NAMALWA (cell line): Measurements from ENCODE around the gene FBXO24.
A peak's percentile ranks its signal among the peaks of the same experiment; 100 is the strongest.
"Not testable (repeated sequence)": the region's sequence is repeated elsewhere in the genome, so short reads cannot be mapped to it uniquely, and the experiment has no call there.

Source experiments
- DNase-seq: peaks from one replicate; pipeline ENCODE4 v3.0.0-alpha.2; 2015; ENCODE audit warnings: low spot score

Gene FBXO24, protein sequence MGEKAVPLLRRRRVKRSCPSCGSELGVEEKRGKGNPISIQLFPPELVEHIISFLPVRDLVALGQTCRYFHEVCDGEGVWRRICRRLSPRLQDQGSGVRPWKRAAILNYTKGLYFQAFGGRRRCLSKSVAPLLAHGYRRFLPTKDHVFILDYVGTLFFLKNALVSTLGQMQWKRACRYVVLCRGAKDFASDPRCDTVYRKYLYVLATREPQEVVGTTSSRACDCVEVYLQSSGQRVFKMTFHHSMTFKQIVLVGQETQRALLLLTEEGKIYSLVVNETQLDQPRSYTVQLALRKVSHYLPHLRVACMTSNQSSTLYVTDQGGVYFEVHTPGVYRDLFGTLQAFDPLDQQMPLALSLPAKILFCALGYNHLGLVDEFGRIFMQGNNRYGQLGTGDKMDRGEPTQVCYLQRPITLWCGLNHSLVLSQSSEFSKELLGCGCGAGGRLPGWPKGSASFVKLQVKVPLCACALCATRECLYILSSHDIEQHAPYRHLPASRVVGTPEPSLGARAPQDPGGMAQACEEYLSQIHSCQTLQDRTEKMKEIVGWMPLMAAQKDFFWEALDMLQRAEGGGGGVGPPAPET

DNA sequence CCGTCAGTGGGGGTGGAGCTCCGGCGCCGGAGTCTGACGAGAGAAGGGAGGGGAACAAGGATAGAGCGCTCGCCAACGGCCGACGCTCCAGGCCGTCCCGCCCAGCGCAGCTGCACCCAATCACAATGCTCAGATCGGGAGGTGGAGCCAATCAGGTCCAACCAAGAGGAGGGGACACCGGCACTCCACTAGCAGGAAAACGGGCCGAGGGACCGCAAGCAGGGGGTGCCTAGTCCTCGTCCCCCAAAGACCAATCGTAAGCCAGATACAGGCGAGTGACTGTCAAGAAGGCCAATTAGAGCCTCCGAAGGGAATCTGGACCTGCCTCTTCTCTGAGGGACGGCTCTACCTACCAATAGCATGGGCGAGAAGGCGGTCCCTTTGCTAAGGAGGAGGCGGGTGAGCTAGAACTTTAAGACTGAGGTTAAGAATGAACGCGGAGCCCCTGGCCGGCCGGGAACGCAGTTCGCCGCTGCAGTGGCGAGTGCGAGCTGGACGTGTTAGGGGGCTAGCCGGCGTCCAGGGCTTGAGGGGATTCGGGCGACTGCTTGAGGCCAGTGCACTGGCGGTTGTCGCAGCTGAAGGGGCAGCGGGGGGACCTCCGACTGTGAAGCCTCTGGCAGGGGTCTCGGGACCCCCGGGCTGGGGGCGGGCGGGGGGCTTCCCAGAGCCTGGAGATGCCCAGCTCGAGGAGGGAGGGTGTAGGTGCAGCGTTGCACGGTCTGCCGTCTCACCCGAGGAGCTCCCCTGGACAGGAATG is at the start of gene FBXO24:
Gene FBXO24 (plus strand): TSS at position 63 of the 760 bp plus-strand sequence. CDS start 298 bp downstream, at position 361.
- DNase-seq, result peak; percentile 100

DNA sequence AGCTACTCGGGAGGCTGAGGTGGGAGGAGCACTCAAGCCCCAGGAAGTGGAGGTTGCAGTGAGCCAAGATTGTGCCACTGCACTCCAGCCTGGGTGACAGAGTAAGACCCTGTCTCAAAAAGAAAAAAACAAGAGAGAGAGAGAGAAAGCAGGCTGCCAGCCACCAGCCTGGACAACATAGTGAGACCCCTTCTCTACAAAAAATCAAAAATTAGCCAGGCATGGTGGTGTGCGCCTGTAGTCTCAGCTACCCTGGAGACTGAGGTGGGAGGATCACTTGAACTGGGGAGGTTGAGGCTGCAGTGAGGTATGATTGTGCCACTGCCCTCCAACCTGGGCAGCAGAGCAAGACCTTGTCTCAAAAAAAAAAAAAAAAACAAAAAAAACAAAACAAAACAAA is 49.4 kb upstream of the FBXO24 start:
- DNase-seq, result not testable (repeated sequence)

DNA sequence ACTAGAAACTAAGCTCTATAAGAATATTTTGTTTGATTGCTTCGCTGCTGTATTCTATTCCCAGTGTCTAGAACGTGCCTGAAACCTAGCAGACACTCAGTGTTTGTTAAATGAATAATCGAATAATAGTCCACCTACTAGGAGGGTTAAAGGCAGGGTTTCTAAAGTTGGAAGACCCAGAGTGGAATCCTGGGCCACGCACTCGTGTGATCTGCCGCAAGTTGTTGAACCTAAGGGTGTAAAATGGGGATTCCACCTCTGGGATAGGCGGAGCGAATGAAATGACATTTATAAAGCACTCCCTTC is 47.8 kb upstream of the FBXO24 start:
- DNase-seq, result no peak

GRCh38 chr7:100538654-100539435 is 47.3 kb upstream of the FBXO24 start, which contains the start of gene AGFG2:
TSS of gene AGFG2 (plus strand) at chr7:100539203. CDS start at chr7:100539347, 144 bp downstream.
- DNase-seq, result peak; percentile 100

GRCh38 chr7:100539436-100540006 is 46.6 kb upstream of the FBXO24 start:
- DNase-seq, result no peak

DNA sequence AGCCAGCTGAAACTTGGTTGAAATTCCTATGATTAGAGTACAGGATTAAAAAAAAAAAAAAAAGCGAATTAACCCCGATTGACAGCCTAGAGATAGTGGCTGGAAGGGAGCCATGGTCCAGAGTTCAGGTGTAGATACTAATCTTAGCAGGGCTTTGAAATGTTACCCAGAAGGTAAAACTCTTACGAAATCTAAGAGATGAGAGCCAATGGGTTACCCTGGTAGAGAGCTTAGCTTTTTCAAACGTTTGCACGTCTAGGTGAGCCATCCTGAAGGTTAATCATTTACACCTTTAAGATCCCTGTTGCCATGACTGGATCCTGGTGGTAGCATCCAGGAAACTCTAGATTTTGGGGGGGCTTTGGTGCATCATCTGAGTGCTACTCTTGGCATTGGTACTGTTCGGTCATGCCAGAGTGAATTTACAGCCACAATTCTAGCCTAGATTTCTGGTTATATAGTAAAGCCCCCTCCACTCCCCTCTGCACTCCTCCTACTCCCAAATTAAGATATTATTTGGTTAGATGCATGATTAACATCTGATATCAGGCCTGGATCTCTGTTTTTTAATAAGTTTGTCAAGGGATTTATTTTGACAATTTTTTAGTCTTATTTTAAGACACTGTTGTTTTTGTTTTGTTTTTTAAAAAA is 45.9 kb upstream of the FBXO24 start:
- DNase-seq, result no peak

DNA sequence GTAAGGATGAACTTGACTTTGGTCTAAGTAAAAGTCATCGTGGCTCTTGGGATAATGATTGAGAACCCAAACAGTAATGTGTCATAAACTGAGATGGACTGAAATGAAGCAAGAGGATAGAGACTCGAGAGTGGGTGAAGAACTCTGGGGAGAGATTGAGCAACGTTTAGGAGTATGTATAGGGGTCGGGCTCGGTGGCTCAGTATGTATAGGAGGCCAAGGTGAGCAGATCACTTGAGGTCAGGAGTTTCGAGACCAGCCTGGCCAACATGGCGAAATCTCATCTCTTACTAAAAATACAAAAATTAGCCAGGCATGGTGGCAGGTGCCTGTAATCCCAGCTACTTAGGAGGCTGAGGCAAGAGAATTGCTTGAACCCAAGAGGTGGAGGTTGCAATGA is 44.8 kb upstream of the FBXO24 start:
- DNase-seq, result not testable (repeated sequence)

- DNase-seq, result no peak
Measured at GRCh38 chr7:100543586-100543985, 42.5 kb upstream of the FBXO24 start.

DNA sequence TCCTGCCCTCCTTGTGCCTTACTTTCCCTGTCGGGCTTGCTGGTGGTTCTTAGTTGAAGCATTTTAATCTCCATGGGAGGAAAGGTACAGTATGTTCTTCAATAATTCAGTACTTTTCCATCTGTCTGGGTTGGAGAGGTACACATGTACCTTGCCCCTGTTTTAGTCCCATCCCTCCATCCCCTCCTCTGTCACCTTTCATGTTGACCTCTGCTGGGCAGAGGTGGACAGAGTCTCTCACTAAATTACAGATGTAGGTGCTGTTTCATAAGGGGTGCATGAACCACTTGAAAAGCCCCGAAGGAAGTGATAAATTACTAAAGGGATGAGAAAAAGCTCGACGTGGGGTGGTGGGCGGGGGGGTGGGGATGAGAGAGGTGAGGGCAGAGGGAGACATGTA is 41.7 kb upstream of the FBXO24 start:
- no peak for DNase-seq

- no peak for DNase-seq
Measured at GRCh38 chr7:100544967-100545359, 41.2 kb upstream of the FBXO24 start.

DNA sequence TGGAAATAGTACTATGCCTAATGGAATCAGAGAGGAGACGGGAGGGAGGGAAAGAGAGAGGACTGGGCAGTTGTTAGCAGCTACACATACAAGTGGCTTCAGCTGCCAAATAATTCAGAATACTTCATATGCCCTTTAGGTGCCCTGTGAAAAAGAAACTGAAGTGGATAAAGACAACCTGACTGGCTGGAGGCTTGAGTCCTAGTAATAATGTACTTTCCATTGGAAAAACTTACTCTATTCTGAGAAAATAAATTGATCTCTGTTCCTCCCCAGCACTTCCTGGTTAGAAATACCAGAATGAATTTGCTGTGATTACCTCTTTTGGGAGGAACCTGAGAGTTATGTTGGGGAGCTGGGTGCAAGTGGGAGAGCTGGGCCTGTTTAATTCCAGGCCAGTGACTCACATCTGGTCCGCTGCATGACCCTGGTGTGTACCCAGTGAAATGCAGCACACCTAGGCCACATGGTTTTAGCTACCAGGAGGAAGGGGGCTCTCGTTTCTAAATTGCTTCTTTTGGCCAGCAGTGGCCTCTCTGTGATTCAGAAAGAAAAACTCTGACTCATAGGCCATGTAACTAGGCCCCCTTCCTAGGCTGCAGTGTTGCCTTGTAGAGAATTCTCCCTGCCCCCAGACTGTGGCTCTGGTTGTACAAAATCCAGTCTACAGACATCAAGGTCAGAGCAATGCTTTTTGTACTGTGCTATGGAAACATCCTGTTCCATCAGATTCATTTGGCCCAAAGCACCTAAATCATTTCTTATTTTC is 40.6 kb upstream of the FBXO24 start:
- peak; percentile 36 for DNase-seq

- no peak for DNase-seq
Measured at GRCh38 chr7:100546129-100546925, 39.8 kb upstream of the FBXO24 start.

- DNase-seq, result no peak
Measured at GRCh38 chr7:100546926-100547800, 39.0 kb upstream of the FBXO24 start.

DNA sequence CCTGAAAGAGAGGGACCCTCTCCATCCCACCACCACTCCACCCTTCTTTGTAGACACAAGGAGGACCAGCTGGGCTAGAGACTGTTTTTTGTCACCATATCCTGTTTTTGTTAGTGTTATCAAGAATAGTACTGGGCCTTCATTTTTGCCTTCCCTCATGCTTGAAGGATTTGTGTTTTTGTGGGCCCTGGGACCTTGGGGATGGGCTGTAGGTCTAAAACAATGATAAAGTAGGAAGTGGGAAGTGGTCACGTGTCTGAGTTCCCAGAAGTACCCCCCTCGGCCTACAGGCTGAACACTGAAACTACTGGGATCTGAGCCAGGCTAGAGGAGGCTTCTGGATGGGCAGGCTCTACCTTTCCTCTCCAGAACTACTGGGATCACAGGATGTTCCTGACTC is 38.3 kb upstream of the FBXO24 start:
- DNase-seq, result no peak

DNA sequence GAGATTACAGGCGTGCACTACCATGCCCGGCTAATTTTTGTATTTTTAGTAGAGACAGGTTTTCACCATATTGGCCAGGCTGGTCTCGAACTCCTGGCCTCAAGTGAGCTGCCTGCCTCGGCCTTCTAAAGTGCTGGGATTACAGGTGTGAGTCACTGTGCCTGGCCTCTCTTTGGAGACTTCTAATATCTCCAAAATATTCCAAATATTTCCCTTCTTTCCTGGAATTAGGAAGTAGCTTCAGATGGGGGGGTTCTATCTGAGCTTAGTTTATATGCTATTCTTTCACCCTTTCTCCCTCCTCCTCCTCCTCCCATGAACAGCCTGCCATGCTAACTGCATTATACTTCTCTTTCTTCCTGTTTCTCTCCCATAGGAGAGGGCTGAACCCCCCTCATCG is 37.7 kb upstream of the FBXO24 start:
- DNase-seq, result not testable (repeated sequence)

DNA sequence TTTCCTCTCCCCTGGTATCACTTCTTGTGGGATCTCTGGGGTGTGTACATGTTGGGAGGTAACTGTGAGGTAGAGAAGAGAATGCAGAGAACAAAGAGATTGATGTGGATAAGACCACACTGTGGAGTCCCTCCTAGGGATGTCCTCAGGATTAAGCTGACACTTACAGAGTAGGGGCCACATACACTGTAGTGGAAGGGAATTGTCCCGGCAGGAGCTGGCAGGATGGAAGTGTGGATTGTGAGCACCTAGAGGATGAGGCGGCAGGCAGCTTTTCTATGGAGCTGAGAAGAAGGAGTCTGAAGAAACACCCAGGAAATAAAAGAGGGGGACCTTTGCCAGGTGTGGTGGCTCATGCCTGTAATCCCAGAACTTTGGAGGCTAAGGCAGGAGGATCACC is 33.6 kb upstream of the FBXO24 start:
- DNase-seq, result no peak

GRCh38 chr7:100553032-100553431 is 33.1 kb upstream of the FBXO24 start:
- no peak for DNase-seq

- DNase-seq, result no peak
Measured at GRCh38 chr7:100555701-100556100, 30.4 kb upstream of the FBXO24 start.

GRCh38 chr7:100556541-100556940 is 29.6 kb upstream of the FBXO24 start:
- DNase-seq, result no peak
